ENCODE data around the gene SEC14L3. TPM values are rescaled to one million over a fixed set of nuclear protein-coding genes. Genes with fewer than 3 reads are reported as not detected.

The SEC14L3 gene
- polyA plus RNA-seq, 4 donors = not detected

- no peak overlapping the region for H3K4me3 ChIP-seq (ENCODE audit: low read depth in 1 of 3, low read length in 3 of 3)
These were observed 36.1 kb downstream of the SEC14L3 start for GRCh38 chr22:30435674-30436126.

DNA sequence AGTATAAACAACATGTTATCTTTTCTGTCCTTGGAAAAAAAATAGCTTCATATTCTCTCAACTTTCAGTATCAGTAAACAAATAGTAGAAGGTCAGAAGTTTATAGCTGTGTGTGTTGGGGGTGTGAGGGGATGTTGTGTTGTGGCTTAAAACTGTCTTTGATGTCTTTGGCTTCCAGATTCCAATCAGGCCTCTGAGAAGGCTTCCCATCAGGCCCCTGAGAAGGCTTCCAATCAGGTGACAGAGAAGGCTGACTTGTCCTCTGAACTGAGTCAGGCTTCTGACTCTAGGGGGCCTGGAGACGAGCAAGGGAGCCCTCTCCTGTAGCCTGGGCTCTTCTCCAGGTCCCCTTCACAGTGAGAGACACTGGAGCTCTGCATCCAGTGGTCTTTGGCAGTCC, 37.0 kb downstream of the SEC14L3 start:
- Histone ChIP-seq H3K4me3 (ENCODE audit: low read depth in 1 of 3, low read length in 3 of 3) (no peak overlapping the region), H3K36me3 (ENCODE audit: control insufficient read depth in 3 of 3, insufficient read depth in 2 of 3, low read depth in 1 of 3, low read length in 3 of 3) (peaks cover 0 to under 1% (median 0%) of the 10 kb centered on the region in 3 donors), H3K9me3 (ENCODE audit: control insufficient read depth in 2 of 2, insufficient read depth in 1 of 2, low read depth in 1 of 2, low read length in 1 of 2) (peaks cover 0 to 3% of the 10 kb centered on the region in 2 donors), H3K27me3 (ENCODE audit: control insufficient read depth in 3 of 3, insufficient read depth in 3 of 3, low read length in 3 of 3) (peaks cover 0 to 4% (median 0%) of the 10 kb centered on the region in 3 donors), H3K4me1 (ENCODE audit: control insufficient read depth in 3 of 3, insufficient read depth in 2 of 3, low read depth in 1 of 3, low read length in 2 of 3) (peaks cover 0 to 15% (median 0%) of the 10 kb centered on the region in 3 donors), H3K27ac (ENCODE audit: low read depth in 1 of 3, low read length in 2 of 3) (peak overlapping the region in 1 of 3 donors; percentile 81)
- FAIRE-seq = no peak
- WGBS, 3 donors = 70 to 92% (median 83%) methylated on average over 1 of the region's 1 CpG
- no peak for DNase-seq

More at GRCh38 chr22:30435674-30436126, 36.1 kb downstream of the SEC14L3 start:
- Histone ChIP-seq H3K36me3 (ENCODE audit: control insufficient read depth in 3 of 3, insufficient read depth in 2 of 3, low read depth in 1 of 3, low read length in 3 of 3) (no peaks in the 10 kb centered on the region), H3K4me1 (ENCODE audit: control insufficient read depth in 3 of 3, insufficient read depth in 2 of 3, low read depth in 1 of 3, low read length in 2 of 3) (peaks cover 0 to 15% (median 0%) of the 10 kb centered on the region in 3 donors), H3K27ac (ENCODE audit: low read depth in 1 of 3, low read length in 2 of 3) (peak overlapping the region in 2 of 3 donors; percentile 27 to 81), H3K27me3 (ENCODE audit: control insufficient read depth in 3 of 3, insufficient read depth in 3 of 3, low read length in 3 of 3) (peaks cover 0 to 7% (median 0%) of the 10 kb centered on the region in 3 donors), H3K9me3 (ENCODE audit: control insufficient read depth in 2 of 2, insufficient read depth in 1 of 2, low read depth in 1 of 2, low read length in 1 of 2) (peaks cover 0 to 3% of the 10 kb centered on the region in 2 donors)
- WGBS, 3 donors = 68 to 87% (median 74%) methylated on average over 6 of the region's 6 CpGs
- DNase-seq (peak in 1 of 2 donors; percentile 55), FAIRE-seq (no peak)

DNA sequence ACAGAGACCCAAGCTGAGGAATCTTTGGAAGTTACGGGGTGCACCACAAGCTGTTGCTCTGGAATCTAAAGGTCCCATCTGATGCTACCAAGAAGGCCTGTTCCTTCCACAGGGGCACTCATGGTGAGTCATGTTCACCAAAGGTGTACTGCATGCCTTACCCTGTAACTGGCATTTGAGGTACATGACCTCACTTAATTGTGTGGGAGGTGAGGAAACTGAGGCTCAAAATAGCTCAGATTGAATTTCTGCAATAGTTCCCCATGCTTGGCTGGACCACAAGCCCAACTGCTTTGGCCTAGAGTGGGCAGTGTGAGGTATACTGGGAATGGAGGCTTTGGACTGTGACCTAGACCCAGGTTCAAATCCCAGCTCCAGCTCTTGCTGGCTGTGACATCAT, 38.0 kb downstream of the SEC14L3 start:
- 87 to 100% (median 93%) methylated on average over 1 of the region's 1 CpG for WGBS, 3 donors
- H3K9me3 ChIP-seq (ENCODE audit: control insufficient read depth in 2 of 2, insufficient read depth in 1 of 2, low read depth in 1 of 2, low read length in 1 of 2) = peaks cover 0 to 3% of the 10 kb centered on the region in 2 donors
- H3K27me3 ChIP-seq (ENCODE audit: control insufficient read depth in 3 of 3, insufficient read depth in 3 of 3, low read length in 3 of 3) = peaks cover 0 to 2% (median 0%) of the 10 kb centered on the region in 3 donors
- H3K36me3 ChIP-seq (ENCODE audit: control insufficient read depth in 3 of 3, insufficient read depth in 2 of 3, low read depth in 1 of 3, low read length in 3 of 3) = peaks cover 0 to 9% (median 2%) of the 10 kb centered on the region in 3 donors
- DNase-seq (no peak), FAIRE-seq (no peak)
- no peak overlapping the region for H3K27ac ChIP-seq (ENCODE audit: low read depth in 1 of 3, low read length in 2 of 3)
- H3K4me3 ChIP-seq (ENCODE audit: low read depth in 1 of 3, low read length in 3 of 3) = no peak overlapping the region
- peaks cover 0 to 15% (median 0%) of the 10 kb centered on the region in 3 donors for H3K4me1 ChIP-seq (ENCODE audit: control insufficient read depth in 3 of 3, insufficient read depth in 2 of 3, low read depth in 1 of 3, low read length in 2 of 3)

DNA sequence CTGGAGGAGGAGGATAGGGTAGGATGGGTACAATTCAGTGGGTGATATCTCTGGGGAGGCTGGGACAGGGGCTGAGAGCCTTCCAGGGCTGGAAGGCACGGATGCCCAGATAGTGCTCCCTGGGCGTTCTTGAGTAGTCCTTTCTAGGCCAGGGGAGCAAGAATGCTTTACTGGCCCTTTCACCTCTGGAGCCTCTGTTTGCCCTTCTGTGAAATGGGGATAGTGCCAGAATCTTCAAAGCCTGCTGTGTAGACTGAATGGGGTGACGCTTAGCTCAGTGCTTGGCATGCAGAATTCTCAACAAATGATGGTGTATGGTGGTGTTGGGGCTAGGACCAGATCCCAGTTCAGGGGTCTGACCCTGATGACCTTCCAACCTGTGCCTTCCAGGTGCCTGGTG, 38.6 kb downstream of the SEC14L3 start:
- Histone ChIP-seq H3K4me1 (ENCODE audit: control insufficient read depth in 3 of 3, insufficient read depth in 2 of 3, low read depth in 1 of 3, low read length in 2 of 3) (peaks cover 0 to 15% (median 0%) of the 10 kb centered on the region in 3 donors), H3K27me3 (ENCODE audit: control insufficient read depth in 3 of 3, insufficient read depth in 3 of 3, low read length in 3 of 3) (no peaks in the 10 kb centered on the region), H3K36me3 (ENCODE audit: control insufficient read depth in 3 of 3, insufficient read depth in 2 of 3, low read depth in 1 of 3, low read length in 3 of 3) (peaks cover 0 to 13% (median 2%) of the 10 kb centered on the region in 3 donors), H3K9me3 (ENCODE audit: control insufficient read depth in 2 of 2, insufficient read depth in 1 of 2, low read depth in 1 of 2, low read length in 1 of 2) (peaks cover 0 to 3% of the 10 kb centered on the region in 2 donors), H3K4me3 (ENCODE audit: low read depth in 1 of 3, low read length in 3 of 3) (no peak overlapping the region), H3K27ac (ENCODE audit: low read depth in 1 of 3, low read length in 2 of 3) (no peak overlapping the region)
- 91 to 97% (median 92%) methylated on average over 3 of the region's 3 CpGs for WGBS, 3 donors
- DNase-seq = no peak
- FAIRE-seq = no peak

DNA sequence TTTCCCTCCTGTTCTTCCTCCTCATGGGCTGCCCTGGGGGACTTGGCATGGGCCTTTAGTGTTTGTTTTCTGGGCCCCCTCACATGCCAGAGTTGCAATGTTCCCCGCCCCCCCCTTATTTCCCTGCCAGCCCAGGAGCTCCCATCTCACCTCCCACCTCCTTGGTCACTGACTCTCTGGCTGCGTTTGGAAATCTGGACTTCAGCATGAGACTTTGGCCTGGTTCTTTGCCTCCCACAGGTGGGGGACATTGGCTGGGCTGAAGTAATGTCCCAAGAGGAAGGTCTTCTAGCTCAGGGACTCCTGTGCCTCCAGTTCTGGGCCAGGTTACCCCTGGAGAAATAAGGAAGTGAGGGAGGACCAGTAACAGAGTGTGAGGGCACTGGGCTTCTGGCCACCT, 39.3 kb downstream of the SEC14L3 start:
- FAIRE-seq (no peak), DNase-seq (peak; percentile 45 to 75)
- Histone ChIP-seq H3K9me3 (ENCODE audit: control insufficient read depth in 2 of 2, insufficient read depth in 1 of 2, low read depth in 1 of 2, low read length in 1 of 2) (peaks cover 0 to 3% of the 10 kb centered on the region in 2 donors), H3K27me3 (ENCODE audit: control insufficient read depth in 3 of 3, insufficient read depth in 3 of 3, low read length in 3 of 3) (no peaks in the 10 kb centered on the region), H3K27ac (ENCODE audit: low read depth in 1 of 3, low read length in 2 of 3) (no peak overlapping the region), H3K4me1 (ENCODE audit: control insufficient read depth in 3 of 3, insufficient read depth in 2 of 3, low read depth in 1 of 3, low read length in 2 of 3) (peaks cover 0 to 15% (median 0%) of the 10 kb centered on the region in 3 donors), H3K36me3 (ENCODE audit: control insufficient read depth in 3 of 3, insufficient read depth in 2 of 3, low read depth in 1 of 3, low read length in 3 of 3) (peaks cover 0 to 20% (median 2%) of the 10 kb centered on the region in 3 donors), H3K4me3 (ENCODE audit: low read depth in 1 of 3, low read length in 3 of 3) (no peak overlapping the region)
- 25 to 62% (median 40%) methylated on average over 1 to 2 of the region's 2 CpGs for WGBS, 3 donors

GRCh38 chr22:30432096-30432495, 39.7 kb downstream of the SEC14L3 start:
- Histone ChIP-seq H3K9me3 (ENCODE audit: control insufficient read depth in 2 of 2, insufficient read depth in 1 of 2, low read depth in 1 of 2, low read length in 1 of 2) (peaks cover 0 to 3% of the 10 kb centered on the region in 2 donors), H3K36me3 (ENCODE audit: control insufficient read depth in 3 of 3, insufficient read depth in 2 of 3, low read depth in 1 of 3, low read length in 3 of 3) (peaks cover 0 to 22% (median 2%) of the 10 kb centered on the region in 3 donors), H3K4me3 (ENCODE audit: low read depth in 1 of 3, low read length in 3 of 3) (no peak overlapping the region), H3K4me1 (ENCODE audit: control insufficient read depth in 3 of 3, insufficient read depth in 2 of 3, low read depth in 1 of 3, low read length in 2 of 3) (peaks cover 0 to 15% (median 0%) of the 10 kb centered on the region in 3 donors), H3K27me3 (ENCODE audit: control insufficient read depth in 3 of 3, insufficient read depth in 3 of 3, low read length in 3 of 3) (no peaks in the 10 kb centered on the region), H3K27ac (ENCODE audit: low read depth in 1 of 3, low read length in 2 of 3) (no peak overlapping the region)
- DNase-seq (no peak), FAIRE-seq (no peak)
- 86 to 100% (median 94%) methylated on average over 4 of the region's 4 CpGs for WGBS, 3 donors

GRCh38 chr22:30430933-30431332, 40.9 kb downstream of the SEC14L3 start:
- Histone ChIP-seq H3K27ac (ENCODE audit: low read depth in 1 of 3, low read length in 2 of 3) (no peak overlapping the region), H3K4me1 (ENCODE audit: control insufficient read depth in 3 of 3, insufficient read depth in 2 of 3, low read depth in 1 of 3, low read length in 2 of 3) (peaks cover 0 to 22% (median 0%) of the 10 kb centered on the region in 3 donors), H3K4me3 (ENCODE audit: low read depth in 1 of 3, low read length in 3 of 3) (no peak overlapping the region), H3K36me3 (ENCODE audit: control insufficient read depth in 3 of 3, insufficient read depth in 2 of 3, low read depth in 1 of 3, low read length in 3 of 3) (peaks cover 0 to 24% (median 2%) of the 10 kb centered on the region in 3 donors), H3K27me3 (ENCODE audit: control insufficient read depth in 3 of 3, insufficient read depth in 3 of 3, low read length in 3 of 3) (no peaks in the 10 kb centered on the region), H3K9me3 (ENCODE audit: control insufficient read depth in 2 of 2, insufficient read depth in 1 of 2, low read depth in 1 of 2, low read length in 1 of 2) (peaks cover 0 to 3% of the 10 kb centered on the region in 2 donors)
- FAIRE-seq = no peak
- 69 to 82% (median 73%) methylated on average over 4 of the region's 4 CpGs for WGBS, 3 donors
- no peak for DNase-seq

DNA sequence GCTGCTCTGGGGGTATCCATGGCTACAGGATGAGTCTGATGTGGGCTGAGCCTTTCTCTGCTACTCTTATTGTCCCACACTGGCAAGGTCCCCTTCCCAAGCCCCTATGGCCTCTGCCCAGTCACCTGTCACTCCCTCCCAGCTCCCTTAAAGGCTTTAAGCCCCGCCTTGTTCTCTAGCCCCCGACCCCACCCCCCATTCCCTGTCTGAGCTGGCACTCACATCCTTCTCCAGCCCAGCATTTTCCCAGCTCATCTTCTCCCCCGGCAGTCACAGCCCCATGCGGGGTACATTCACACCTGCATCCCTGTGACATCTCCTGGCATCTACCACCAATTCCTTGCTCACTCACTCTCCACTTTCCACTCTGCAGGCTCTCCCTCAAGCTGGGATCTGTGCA, 41.9 kb downstream of the SEC14L3 start:
- WGBS, 3 donors = 64 to 75% (median 71%) methylated on average over 4 of the region's 4 CpGs
- Histone ChIP-seq H3K4me3 (ENCODE audit: low read depth in 1 of 3, low read length in 3 of 3) (no peak overlapping the region), H3K4me1 (ENCODE audit: control insufficient read depth in 3 of 3, insufficient read depth in 2 of 3, low read depth in 1 of 3, low read length in 2 of 3) (peaks cover 0 to 30% (median 0%) of the 10 kb centered on the region in 3 donors), H3K36me3 (ENCODE audit: control insufficient read depth in 3 of 3, insufficient read depth in 2 of 3, low read depth in 1 of 3, low read length in 3 of 3) (peaks cover 0 to 24% (median 2%) of the 10 kb centered on the region in 3 donors), H3K27me3 (ENCODE audit: control insufficient read depth in 3 of 3, insufficient read depth in 3 of 3, low read length in 3 of 3) (no peaks in the 10 kb centered on the region), H3K27ac (ENCODE audit: low read depth in 1 of 3, low read length in 2 of 3) (no peak overlapping the region), H3K9me3 (ENCODE audit: control insufficient read depth in 2 of 2, insufficient read depth in 1 of 2, low read depth in 1 of 2, low read length in 1 of 2) (no peaks in the 10 kb centered on the region)
- FAIRE-seq = no peak
- DNase-seq = no peak

All from small intestine (tissue), 7 donors.